Activated CD4-positive, alpha-beta T cell treated with anti-CD3 and anti-CD28 coated beads, Interleukin-2, Interleukin-4, amounts not matched to agents 100 ng/mL and 50 ng/mL, durations not matched to agents 16 hours and 8 hours (primary cell): ENCODE measurements around the gene HDAC10.
A peak's percentile ranks its signal among the peaks of the same experiment; 100 is the strongest.

Experiments
- DNase-seq: peaks from one replicate; pipeline ENCODE4 v3.0.0-alpha.2; 2020; ENCODE audit warnings: low spot score

Gene HDAC10

GRCh38 chr22:50250555-50251476, at the start of gene HDAC10:
Gene HDAC10, minus strand, starts transcription at chr22:50251265. Its CDS starts 233 bp downstream, at chr22:50251032.
- DNase-seq, result peak; percentile 85

GRCh38 chr22:50300620-50301257, 49.7 kb upstream of the HDAC10 start:
- DNase-seq, result no peak

- DNase-seq, result no peak
Observed at GRCh38 chr22:50299785-50300619, 48.9 kb upstream of the HDAC10 start.

- DNase-seq, result no peak
Observed at GRCh38 chr22:50298937-50299784, 48.1 kb upstream of the HDAC10 start.

- no peak for DNase-seq
Observed at GRCh38 chr22:50298266-50298637, 47.2 kb upstream of the HDAC10 start.

- DNase-seq, result no peak
Observed at GRCh38 chr22:50297510-50298265, 46.6 kb upstream of the HDAC10 start.

GRCh38 chr22:50296658-50297490, 45.8 kb upstream of the HDAC10 start:
- no peak for DNase-seq

- no peak for DNase-seq
Observed at GRCh38 chr22:50294319-50294656, 43.2 kb upstream of the HDAC10 start.

GRCh38 chr22:50293441-50294318, 42.6 kb upstream of the HDAC10 start:
- DNase-seq, result no peak

GRCh38 chr22:50292643-50293440, 41.8 kb upstream of the HDAC10 start:
- no peak for DNase-seq

GRCh38 chr22:50289942-50290630, 39.0 kb upstream of the HDAC10 start:
- no peak for DNase-seq

- no peak for DNase-seq
Observed at GRCh38 chr22:50289151-50289941, 38.3 kb upstream of the HDAC10 start.

GRCh38 chr22:50287731-50288130, 36.7 kb upstream of the HDAC10 start:
- DNase-seq, result no peak

GRCh38 chr22:50286701-50287318, 35.7 kb upstream of the HDAC10 start:
- no peak for DNase-seq

- no peak for DNase-seq
Observed at GRCh38 chr22:50286275-50286674, 35.2 kb upstream of the HDAC10 start.

GRCh38 chr22:50285568-50286229, 34.6 kb upstream of the HDAC10 start:
- DNase-seq, result no peak
